GM19395 (cell line): ENCODE results near the gene IER3.

ENCODE experiments used
- ATAC-seq: cut with Tn5 transposase; IDR thresholded peaks from one replicate; pipeline ENCODE4 v1.9.1; 2021; ENCODE audit warnings: mild to moderate bottlenecking, moderate library complexity; ENCODE audit not compliant: unreplicated experiment

The IER3 gene

DNA sequence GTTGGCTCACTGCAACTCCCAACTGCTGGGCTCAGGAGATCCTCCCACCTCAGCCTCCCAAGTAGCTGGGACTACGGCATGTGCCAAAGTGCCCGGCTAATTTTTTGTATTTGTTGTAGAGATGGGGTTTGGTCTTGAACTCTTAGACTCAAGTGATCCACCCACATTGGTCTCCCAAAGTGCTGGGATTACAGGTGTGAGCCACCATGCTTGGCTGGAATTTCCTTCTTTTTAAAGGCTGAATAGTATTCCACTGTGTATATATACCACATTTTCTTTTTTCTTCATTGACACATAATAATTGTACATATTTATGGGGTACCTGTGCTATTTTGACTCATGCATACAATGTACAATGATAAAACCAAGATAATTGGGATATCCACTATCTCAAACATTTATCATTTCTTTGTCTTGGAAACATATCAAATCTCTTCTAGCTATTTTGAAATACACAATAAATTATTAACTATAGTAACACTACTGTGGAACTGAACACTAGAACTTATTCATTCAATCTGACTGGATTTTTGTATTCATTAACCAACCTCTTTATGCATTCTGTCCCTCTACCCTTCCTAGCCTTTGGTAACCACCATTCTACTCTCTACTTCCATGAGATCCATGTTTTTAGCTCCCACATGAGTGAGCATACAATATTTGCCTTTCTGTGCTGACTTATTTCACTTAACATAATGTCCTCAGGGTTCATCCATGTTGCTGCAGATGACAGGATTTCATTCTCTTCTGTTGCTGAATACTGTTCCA lies 35.1 kb downstream of the IER3 start:
- no peak for ATAC-seq

DNA sequence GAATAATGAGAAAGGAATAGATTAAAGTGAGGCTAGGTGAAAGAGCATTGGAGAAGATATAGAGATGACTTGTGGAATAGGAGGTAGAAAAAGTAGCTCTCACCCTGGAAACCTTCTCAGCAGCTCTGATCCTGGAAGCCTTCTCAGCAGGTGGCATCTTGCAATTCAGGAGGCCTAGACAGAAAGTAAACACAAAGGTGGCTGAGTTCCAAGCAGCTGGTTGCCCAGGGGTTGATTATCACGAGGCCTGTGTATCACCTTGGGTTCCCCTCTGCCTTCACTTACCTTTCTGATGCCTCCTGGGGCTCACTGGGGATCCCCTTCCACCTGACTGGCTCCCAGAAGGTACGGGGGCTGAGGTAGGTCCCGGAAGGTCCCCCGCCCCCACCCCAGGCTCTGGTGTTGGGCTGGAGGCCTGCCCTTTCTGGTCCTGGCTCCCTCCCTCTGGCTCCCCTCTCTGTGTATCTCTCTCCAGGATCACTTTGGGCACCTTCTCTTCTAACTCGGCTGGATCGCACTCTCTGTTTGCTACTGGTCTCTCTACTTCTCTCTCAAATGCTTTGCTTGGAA lies 37.0 kb downstream of the IER3 start:
- no peak for ATAC-seq

DNA sequence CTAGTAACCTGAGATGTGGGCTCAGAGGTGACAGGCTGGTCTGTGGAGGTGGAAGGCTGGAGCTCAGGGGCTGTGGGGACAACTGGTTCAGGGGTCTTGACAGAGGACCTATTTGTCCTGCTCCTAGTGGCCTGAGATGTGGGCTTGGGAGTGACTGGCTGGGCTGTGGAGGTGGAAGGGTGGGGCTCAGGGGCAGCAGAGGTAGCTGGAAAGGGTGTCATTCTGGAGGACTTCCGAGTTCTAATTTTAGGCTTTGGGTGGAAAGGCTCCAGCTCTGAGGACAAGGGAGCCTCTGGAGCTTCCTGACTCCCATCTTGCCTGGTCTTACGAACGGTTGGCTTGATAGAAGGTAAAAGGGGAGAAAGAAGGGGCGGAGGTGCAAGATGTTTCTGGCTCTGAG lies 38.7 kb downstream of the IER3 start:
- ATAC-seq = no peak

DNA sequence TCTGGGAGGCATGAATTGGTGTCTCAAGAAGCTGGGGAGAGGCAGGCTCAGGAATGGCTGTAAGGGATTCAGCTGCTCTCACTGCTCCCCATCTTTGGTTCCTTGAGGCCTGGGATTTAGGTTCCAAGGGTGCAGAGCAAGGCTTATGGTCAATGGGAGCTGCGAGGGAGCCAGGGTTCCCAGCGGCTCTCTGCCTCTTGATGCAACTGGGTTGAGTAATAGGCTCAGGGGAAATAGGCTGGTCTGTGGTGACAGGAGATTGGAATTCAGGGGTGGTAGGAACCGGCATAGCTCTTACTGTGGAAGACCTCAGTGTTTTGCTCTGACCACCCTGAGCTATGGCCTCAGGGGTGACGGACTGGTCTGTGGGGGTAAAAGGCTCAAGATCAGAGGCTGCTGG lies 40.5 kb downstream of the IER3 start:
- ATAC-seq = no peak

DNA sequence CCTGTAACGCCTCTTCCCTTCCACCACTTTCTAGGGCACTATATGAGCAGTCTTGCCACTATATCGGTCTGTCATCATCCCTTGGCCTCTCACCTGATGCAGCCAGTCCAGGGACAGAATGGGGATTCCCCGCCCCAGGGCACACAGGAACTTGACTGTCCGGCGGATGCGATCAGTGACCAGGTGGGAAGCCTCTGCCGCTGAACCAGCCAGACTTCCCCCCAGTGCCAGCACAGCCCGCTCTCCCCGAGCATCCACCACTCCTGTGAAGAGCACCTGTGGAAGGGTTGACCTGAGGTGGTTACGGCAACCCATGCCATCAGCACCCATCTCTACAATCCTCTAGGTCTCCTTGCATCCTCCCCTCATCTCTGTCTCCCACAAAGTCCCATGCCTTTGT lies 41.3 kb downstream of the IER3 start:
- no peak for ATAC-seq

DNA sequence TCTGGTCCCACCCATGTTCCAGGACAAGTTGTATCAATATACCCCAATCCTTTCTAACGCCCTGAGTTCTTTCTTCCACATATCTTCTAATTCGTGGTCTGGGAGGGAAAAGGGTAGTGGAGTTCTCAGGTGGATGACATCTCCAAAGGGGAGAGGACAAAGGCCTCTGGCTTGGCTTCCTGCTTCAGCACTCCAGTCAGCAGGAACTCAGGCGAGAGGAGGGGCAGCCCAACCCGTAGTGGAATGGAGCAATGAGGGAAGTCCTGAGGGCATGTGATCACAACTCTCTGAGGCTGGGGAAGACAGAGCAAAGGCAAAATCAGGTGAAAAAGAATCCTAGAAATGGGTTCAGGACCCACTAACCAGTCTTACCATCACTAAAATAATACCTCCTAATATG lies 44.0 kb downstream of the IER3 start:
- ATAC-seq = no peak

DNA sequence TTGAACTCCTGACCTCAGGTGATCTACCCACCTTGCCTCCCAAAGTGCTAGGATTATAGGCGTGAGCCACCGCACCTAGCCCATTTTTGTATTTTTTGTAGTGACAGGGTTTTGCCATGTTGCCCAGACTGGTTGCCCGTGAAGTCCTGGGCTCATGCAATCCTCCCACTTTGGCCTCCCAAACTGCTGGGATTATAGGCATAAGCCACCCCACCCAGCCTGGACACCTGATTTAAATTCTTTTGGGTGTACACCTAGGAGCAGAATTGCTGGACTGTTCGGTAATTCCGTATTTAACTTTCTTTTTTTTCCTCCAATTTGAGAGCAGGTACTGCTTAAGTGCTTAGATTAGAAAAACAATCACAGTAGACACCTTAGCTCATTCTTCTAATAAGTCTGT lies 47.9 kb downstream of the IER3 start:
- ATAC-seq = no peak
